Measurements from ENCODE around the gene NCOA4.
A peak's percentile ranks its signal among the peaks of the same experiment; 100 is the strongest.
"Not testable (repeated sequence)": the region's sequence is repeated elsewhere in the genome, so short reads cannot be mapped to it uniquely, and the experiment has no call there.

The NCOA4 gene

GRCh38 chr10:46052057-46052790, 21.8 kb upstream of the NCOA4 start:
- peak overlapping the region; percentile 5; the same call in 1 of the 2 replicates for H3K27ac ChIP-seq (replicated peaks)
- no peak overlapping the region for H3K4me3 ChIP-seq (replicated peaks; ENCODE audit: insufficient read depth, low read length)
- H3K27me3 ChIP-seq (ENCODE audit: insufficient read depth, poor library complexity, severe bottlenecking): no peaks in the 10 kb centered on the region
- no peak for DNase-seq (ENCODE audit: low read depth in 1 of 2, low spot score in 1 of 2)
- no peak for TF ChIP-seq GABPA (IDR thresholded peaks at IDR 0.05; ENCODE audit: low read depth)
- TF ChIP-seq CTCF (IDR thresholded peaks at IDR 0.05; ENCODE audit: insufficient read depth, low read length): no peak
- no peak for TF ChIP-seq SPI1 (IDR thresholded peaks at IDR 0.05; ENCODE audit: borderline replicate concordance, low read depth)
- no peak for TF ChIP-seq REST (IDR thresholded peaks at IDR 0.05; ENCODE audit: insufficient replicate concordance, low read depth)
- no peak for TF ChIP-seq POLR2AphosphoS5 (IDR thresholded peaks at IDR 0.05; ENCODE audit: low read depth)

GRCh38 chr10:46050941-46051623, 20.7 kb upstream of the NCOA4 start:
- Histone ChIP-seq H3K27me3 (ENCODE audit: insufficient read depth, poor library complexity, severe bottlenecking) (no peaks in the 10 kb centered on the region), H3K27ac (replicated peaks) (no peak overlapping the region), H3K4me3 (replicated peaks; ENCODE audit: insufficient read depth, low read length) (no peak overlapping the region)
- DNase-seq (ENCODE audit: low read depth in 1 of 2, low spot score in 1 of 2): no peak
- TF ChIP-seq SPI1 (IDR thresholded peaks at IDR 0.05; ENCODE audit: borderline replicate concordance, low read depth): peak; percentile 20; the same call in 1 of the 2 replicates
- no peak for TF ChIP-seq POLR2AphosphoS5 (IDR thresholded peaks at IDR 0.05; ENCODE audit: low read depth)

GRCh38 chr10:46049497-46049831, 19.0 kb upstream of the NCOA4 start:
- not testable (repeated sequence) for H3K27me3 ChIP-seq (ENCODE audit: insufficient read depth, poor library complexity, severe bottlenecking); DNase-seq (ENCODE audit: low read depth in 1 of 2, low spot score in 1 of 2); H3K27ac ChIP-seq (replicated peaks); H3K4me3 ChIP-seq (replicated peaks; ENCODE audit: insufficient read depth, low read length)

DNA sequence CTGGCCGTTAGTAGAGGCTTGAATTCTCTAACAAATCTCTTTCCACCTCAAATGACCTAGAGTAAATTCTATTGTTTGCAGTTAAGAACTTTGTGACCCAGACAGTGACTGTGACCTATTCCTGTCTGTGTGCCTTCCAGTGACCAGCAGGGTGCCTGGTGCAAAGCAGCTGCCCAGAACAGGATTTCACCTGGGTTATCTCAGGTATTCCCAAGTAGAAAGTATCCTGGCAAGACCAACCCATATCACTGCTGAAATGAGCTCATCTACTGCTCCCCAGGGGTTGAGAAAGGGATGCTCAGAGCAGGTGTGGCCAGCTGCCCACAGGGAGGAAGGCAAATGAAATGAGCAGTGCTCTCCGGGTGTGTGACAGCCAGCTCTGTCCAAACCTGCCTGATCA, 17.7 kb upstream of the NCOA4 start:
- DNase-seq (ENCODE audit: low read depth in 1 of 2, low spot score in 1 of 2): no peak
- no peak for TF ChIP-seq REST (IDR thresholded peaks at IDR 0.05; ENCODE audit: insufficient replicate concordance, low read depth)
- TF ChIP-seq SPI1 (IDR thresholded peaks at IDR 0.05; ENCODE audit: borderline replicate concordance, low read depth): no peak
- TF ChIP-seq GABPA (IDR thresholded peaks at IDR 0.05; ENCODE audit: low read depth): no peak
- TF ChIP-seq POLR2AphosphoS5 (IDR thresholded peaks at IDR 0.05; ENCODE audit: low read depth): no peak
- no peak for TF ChIP-seq CTCF (IDR thresholded peaks at IDR 0.05; ENCODE audit: insufficient read depth, low read length)
- Histone ChIP-seq H3K27me3 (ENCODE audit: insufficient read depth, poor library complexity, severe bottlenecking) (no peaks in the 10 kb centered on the region), H3K4me3 (replicated peaks; ENCODE audit: insufficient read depth, low read length) (no peak overlapping the region), H3K27ac (replicated peaks) (no peak overlapping the region)

Data from HL-60 (cell line).